Neural cell (in vitro differentiated cells): Measurements from ENCODE around the gene CCNY.

Source experiments
- EP300 ChIP-seq: fragments of 450-650 bp; conservative IDR thresholded peaks from 2 replicates; pipeline ENCODE4 v1.6.1; 2014; ENCODE audit warnings: antibody characterized with exemption, mild to moderate bottlenecking, moderate library complexity; ENCODE audit not compliant: poor library complexity, severe bottlenecking
- EZH2 ChIP-seq: fragments of 200-600, 300-800 bp; shearing (Covaris generic), sonication (generic); IDR thresholded peaks from 2 replicates; pipeline ENCODE4 v1.6.1; 2014; ENCODE audit warnings: antibody characterized with exemption, low read length, borderline replicate concordance, mild to moderate bottlenecking; ENCODE audit not compliant: insufficient read depth, poor library complexity, severe bottlenecking
- MXI1 ChIP-seq: fragments of 450-650 bp; conservative IDR thresholded peaks from 2 replicates; pipeline ENCODE4 v1.6.1; 2014; ENCODE audit warnings: antibody characterized with exemption, mild to moderate bottlenecking; ENCODE audit not compliant: poor library complexity, severe bottlenecking
- POLR2AphosphoS5 ChIP-seq: IDR thresholded peaks from 2 replicates; pipeline ENCODE4 v1.6.1; 2012
- RAD21 ChIP-seq: fragments of 450-650 bp; conservative IDR thresholded peaks from 2 replicates; pipeline ENCODE4 v1.6.1; 2014; ENCODE audit warnings: antibody characterized with exemption, mild to moderate bottlenecking, moderate library complexity
- REST ChIP-seq: IDR thresholded peaks from 2 replicates; pipeline ENCODE4 v1.6.1; 2012; ENCODE audit warnings: borderline replicate concordance
- SMC3 ChIP-seq: fragments of 450-650 bp; conservative IDR thresholded peaks from 2 replicates; pipeline ENCODE4 v1.6.1; 2014; ENCODE audit warnings: antibody characterized with exemption, mild to moderate bottlenecking, moderate library complexity; ENCODE audit not compliant: poor library complexity
- TAF1 ChIP-seq: IDR thresholded peaks from 2 replicates; pipeline ENCODE4 v1.6.1; 2012; ENCODE audit warnings: low read depth
- TF ChIP-seq, protein P1 (sequence below): fragments of 450-650 bp; IDR thresholded peaks from 2 replicates; pipeline ENCODE4 v1.5.1; 2014; ENCODE audit warnings: antibody characterized with exemption, mild to moderate bottlenecking, moderate library complexity; ENCODE audit not compliant: poor library complexity, severe bottlenecking

- TF ChIP-seq, protein P1, sequence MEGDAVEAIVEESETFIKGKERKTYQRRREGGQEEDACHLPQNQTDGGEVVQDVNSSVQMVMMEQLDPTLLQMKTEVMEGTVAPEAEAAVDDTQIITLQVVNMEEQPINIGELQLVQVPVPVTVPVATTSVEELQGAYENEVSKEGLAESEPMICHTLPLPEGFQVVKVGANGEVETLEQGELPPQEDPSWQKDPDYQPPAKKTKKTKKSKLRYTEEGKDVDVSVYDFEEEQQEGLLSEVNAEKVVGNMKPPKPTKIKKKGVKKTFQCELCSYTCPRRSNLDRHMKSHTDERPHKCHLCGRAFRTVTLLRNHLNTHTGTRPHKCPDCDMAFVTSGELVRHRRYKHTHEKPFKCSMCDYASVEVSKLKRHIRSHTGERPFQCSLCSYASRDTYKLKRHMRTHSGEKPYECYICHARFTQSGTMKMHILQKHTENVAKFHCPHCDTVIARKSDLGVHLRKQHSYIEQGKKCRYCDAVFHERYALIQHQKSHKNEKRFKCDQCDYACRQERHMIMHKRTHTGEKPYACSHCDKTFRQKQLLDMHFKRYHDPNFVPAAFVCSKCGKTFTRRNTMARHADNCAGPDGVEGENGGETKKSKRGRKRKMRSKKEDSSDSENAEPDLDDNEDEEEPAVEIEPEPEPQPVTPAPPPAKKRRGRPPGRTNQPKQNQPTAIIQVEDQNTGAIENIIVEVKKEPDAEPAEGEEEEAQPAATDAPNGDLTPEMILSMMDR = no peak
- TF ChIP-seq EZH2 = no peak
- TF ChIP-seq REST = no peak
- no peak for TF ChIP-seq POLR2AphosphoS5
- TF ChIP-seq TAF1 = no peak
- TF ChIP-seq SMC3 = no peak
- no peak for TF ChIP-seq EP300
- TF ChIP-seq RAD21 = no peak
- no peak for TF ChIP-seq MXI1
Measured at GRCh38 chr10:35503578-35503977, 167.3 kb downstream of the CCNY start.
